Loucy (cell line): ENCODE results near the gene CNN2.

ENCODE experiments used
- H2AFZ ChIP-seq: fragments of 200-600 bp; sonication (generic); 2 replicates; pipeline ENCODE4 v1.6.0; 2016; ENCODE audit warnings: antibody characterized with exemption, mild to moderate bottlenecking, low read length, moderate library complexity
- H3F3A ChIP-seq: fragments of 200-600 bp; 2 replicates; pipeline ENCODE4 v1.6.0; 2016; ENCODE audit warnings: antibody characterized with exemption, low read depth, mild to moderate bottlenecking
- H3K27me3 ChIP-seq: fragments of 200-600 bp; sonication (generic); 2 replicates; pipeline ENCODE4 v1.6.1; 2014; ENCODE audit warnings: low read length, mild to moderate bottlenecking; ENCODE audit not compliant: insufficient read depth, poor library complexity, severe bottlenecking
- H3K36me3 ChIP-seq: fragments of 200-600 bp; sonication (generic); 2 replicates; pipeline ENCODE4 v1.6.1; 2016; ENCODE audit warnings: low read length; ENCODE audit not compliant: insufficient read depth
- H3K4me1 ChIP-seq: fragments of 200-600 bp; sonication (generic); 2 replicates; pipeline ENCODE4 v1.5.1; 2014; ENCODE audit warnings: low read length, mild to moderate bottlenecking; ENCODE audit not compliant: insufficient read depth, poor library complexity, severe bottlenecking
- H3K4me2 ChIP-seq: fragments of 200-600 bp; sonication (generic); 2 replicates; pipeline ENCODE4 v1.6.0; 2014; ENCODE audit warnings: antibody characterized with exemption, low read length, low read depth, mild to moderate bottlenecking; ENCODE audit not compliant: poor library complexity, severe bottlenecking
- H3K4me3 ChIP-seq: fragments of 200-600 bp; sonication (generic); 2 replicates; pipeline ENCODE4 v1.5.1; 2014; ENCODE audit warnings: low read length, mild to moderate bottlenecking, mixed read lengths; ENCODE audit not compliant: poor library complexity, severe bottlenecking
- H3K79me2 ChIP-seq: fragments of 200-600 bp; sonication (generic); 2 replicates; pipeline ENCODE4 v1.6.1; 2014; ENCODE audit warnings: low read length; ENCODE audit not compliant: insufficient read depth
- H3K9ac ChIP-seq: fragments of 200-600 bp; sonication (generic); 2 replicates; pipeline ENCODE4 v1.6.0; 2014; ENCODE audit warnings: mild to moderate bottlenecking, low read depth, low read length, moderate library complexity; ENCODE audit not compliant: poor library complexity, severe bottlenecking
- H3K9me2 ChIP-seq: fragments of 200-600 bp; sonication (generic); replicated peaks from 2 replicates; pipeline ENCODE4 v1.6.1; 2016; ENCODE audit warnings: low read depth, low read length, mixed read lengths
- H3K9me3 ChIP-seq: fragments of 200-600 bp; sonication (generic); 2 replicates; pipeline ENCODE4 v1.6.1; 2014; ENCODE audit warnings: mild to moderate bottlenecking, antibody characterized with exemption, low read length, low read depth; ENCODE audit not compliant: insufficient read depth
- H4K20me1 ChIP-seq: fragments of 200-600 bp; sonication (generic); 2 replicates; pipeline ENCODE4 v1.6.0; 2014; ENCODE audit warnings: antibody characterized with exemption, low read length, mild to moderate bottlenecking; ENCODE audit not compliant: insufficient read depth, poor library complexity, severe bottlenecking
- EZH2phosphoT487 ChIP-seq: fragments of 200-600 bp; IDR thresholded peaks from 2 replicates; pipeline ENCODE4 v1.6.1; 2018; ENCODE audit warnings: antibody characterized with exemption, mild to moderate bottlenecking, moderate library complexity, borderline replicate concordance
- TF ChIP-seq, protein P1 (sequence below): fragments of 200-600 bp; sonication (generic); conservative IDR thresholded peaks from 2 replicates; pipeline ENCODE4 v1.5.1; 2014; ENCODE audit warnings: mild to moderate bottlenecking, antibody characterized with exemption, low read length

Gene CNN2

DNA sequence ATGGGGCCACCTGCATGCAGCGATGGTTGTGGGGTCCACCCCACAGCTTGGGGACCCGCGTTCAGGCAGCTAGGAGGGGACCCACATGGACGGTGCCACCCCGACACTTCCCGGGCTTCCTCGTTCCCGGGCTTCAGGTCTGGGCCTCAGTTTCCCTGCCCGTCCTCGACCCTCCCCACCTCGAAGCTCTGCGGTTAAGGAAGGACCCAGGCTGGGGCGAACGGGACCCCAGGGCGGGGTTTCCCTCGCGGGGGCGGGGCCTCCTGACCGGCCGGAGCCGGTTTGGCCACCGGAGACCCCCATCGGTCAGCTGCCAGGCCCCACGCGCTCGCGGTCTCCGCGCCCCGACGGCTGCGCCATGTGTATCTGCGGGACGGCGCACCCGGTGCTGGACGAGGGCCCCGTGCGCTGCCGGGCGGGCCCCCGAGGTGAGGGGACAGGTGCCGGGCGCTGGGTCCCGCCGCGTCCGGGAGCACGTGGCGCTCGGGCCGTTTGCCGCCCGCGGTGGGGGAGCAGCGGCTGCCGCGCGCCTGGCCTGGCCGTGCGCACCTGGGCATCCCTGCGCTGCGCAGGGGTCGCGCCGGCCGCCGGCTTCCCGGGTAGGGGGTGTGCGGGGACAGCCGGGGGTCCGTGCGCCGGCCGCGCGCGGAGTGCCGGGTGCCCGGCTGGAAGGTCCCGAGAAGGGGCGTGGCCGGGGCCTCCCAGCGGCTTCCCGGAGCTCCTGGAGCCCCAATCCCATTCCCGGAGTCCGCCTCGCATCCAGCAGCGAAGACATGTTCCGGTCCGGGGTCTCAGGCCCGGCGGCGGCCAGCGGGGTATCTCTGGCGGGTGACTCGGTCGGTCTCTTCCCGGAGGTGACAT, 44.8 kb downstream of the CNN2 start:
- H3K9ac ChIP-seq: no peak overlapping the region
- peaks cover 4% of the 10 kb centered on the region; the same call in 1 of the 2 replicates for H3F3A ChIP-seq
- H3K4me1 ChIP-seq: peaks cover 38% of the 10 kb centered on the region
- peaks cover 44% of the 10 kb centered on the region; the same call in 1 of the 2 replicates for H3K79me2 ChIP-seq
- no peaks in the 10 kb centered on the region; the same call in 1 of the 2 replicates for H3K36me3 ChIP-seq
- H3K9me2 ChIP-seq: no peaks in the 10 kb centered on the region
- no peaks in the 10 kb centered on the region for H3K9me3 ChIP-seq
- no peak overlapping the region for H3K4me3 ChIP-seq
- H2AFZ ChIP-seq: no peak overlapping the region
- TF ChIP-seq, protein P1, sequence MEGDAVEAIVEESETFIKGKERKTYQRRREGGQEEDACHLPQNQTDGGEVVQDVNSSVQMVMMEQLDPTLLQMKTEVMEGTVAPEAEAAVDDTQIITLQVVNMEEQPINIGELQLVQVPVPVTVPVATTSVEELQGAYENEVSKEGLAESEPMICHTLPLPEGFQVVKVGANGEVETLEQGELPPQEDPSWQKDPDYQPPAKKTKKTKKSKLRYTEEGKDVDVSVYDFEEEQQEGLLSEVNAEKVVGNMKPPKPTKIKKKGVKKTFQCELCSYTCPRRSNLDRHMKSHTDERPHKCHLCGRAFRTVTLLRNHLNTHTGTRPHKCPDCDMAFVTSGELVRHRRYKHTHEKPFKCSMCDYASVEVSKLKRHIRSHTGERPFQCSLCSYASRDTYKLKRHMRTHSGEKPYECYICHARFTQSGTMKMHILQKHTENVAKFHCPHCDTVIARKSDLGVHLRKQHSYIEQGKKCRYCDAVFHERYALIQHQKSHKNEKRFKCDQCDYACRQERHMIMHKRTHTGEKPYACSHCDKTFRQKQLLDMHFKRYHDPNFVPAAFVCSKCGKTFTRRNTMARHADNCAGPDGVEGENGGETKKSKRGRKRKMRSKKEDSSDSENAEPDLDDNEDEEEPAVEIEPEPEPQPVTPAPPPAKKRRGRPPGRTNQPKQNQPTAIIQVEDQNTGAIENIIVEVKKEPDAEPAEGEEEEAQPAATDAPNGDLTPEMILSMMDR: no peak
- TF ChIP-seq EZH2phosphoT487: no peak
- peaks cover 8% of the 10 kb centered on the region for H4K20me1 ChIP-seq
- no peaks in the 10 kb centered on the region for H3K27me3 ChIP-seq
- H3K4me2 ChIP-seq: no peak overlapping the region

DNA sequence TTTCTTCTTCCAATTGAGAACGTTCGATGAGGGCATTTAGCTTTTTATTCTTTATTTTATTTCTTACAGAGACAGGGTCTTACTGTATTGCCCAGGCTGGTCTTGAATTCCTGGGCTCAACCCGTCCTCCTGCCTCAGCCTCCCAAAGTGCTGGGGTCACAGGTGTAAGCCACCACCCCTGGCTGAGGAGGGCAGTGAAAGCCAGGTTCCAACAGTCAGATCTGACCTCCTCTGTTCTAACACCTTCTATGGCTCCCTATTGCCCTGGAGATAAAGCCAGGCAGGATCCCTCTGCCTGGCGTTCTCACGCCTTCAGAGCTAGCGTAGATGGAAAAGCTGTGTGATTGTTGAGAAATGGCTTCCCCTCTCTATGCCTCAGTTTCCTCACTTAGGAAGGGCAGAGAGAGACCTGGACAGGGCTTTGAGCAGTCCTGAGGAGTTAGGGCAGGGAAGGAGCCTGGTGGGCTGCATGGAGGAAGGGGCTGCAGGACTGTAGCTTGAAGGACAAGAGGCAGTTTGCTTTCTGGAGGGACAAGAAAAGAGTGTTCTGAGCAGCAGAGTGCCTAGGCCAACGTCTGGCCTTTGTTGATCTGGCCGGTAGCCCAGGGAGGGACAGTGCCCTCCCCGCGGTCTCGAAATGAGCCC, 46.1 kb downstream of the CNN2 start:
- H3K4me1 ChIP-seq: peaks cover 44% of the 10 kb centered on the region
- no peaks in the 10 kb centered on the region for H3K9me2 ChIP-seq
- H4K20me1 ChIP-seq: peaks cover 8% of the 10 kb centered on the region

GRCh38 chr19:1073063-1073955, 46.9 kb downstream of the CNN2 start:
- H3K4me2 ChIP-seq: peak overlapping the region; percentile 76
- no peaks in the 10 kb centered on the region for H3K27me3 ChIP-seq
- no peaks in the 10 kb centered on the region for H3K9me3 ChIP-seq
- peaks cover 47% of the 10 kb centered on the region for H3K4me1 ChIP-seq
- H3K9ac ChIP-seq: no peak overlapping the region
- TF ChIP-seq, protein P1: no peak
- no peak for TF ChIP-seq EZH2phosphoT487
- peaks cover 8% of the 10 kb centered on the region for H4K20me1 ChIP-seq
- H3K9me2 ChIP-seq: no peaks in the 10 kb centered on the region
- no peak overlapping the region for H2AFZ ChIP-seq
- H3K4me3 ChIP-seq: no peak overlapping the region
- peaks cover 41% of the 10 kb centered on the region for H3K79me2 ChIP-seq
- H3K36me3 ChIP-seq: no peaks in the 10 kb centered on the region; the same call in 1 of the 2 replicates
- peaks cover 4% of the 10 kb centered on the region; the same call in 1 of the 2 replicates for H3F3A ChIP-seq

More for the DNA sequence above, 46.1 kb downstream of the CNN2 start:
- Histone ChIP-seq H2AFZ (no peak overlapping the region), H3K36me3 (no peaks in the 10 kb centered on the region; the same call in 1 of the 2 replicates), H3K4me3 (no peak overlapping the region), H3K4me2 (no peak overlapping the region), H3K9ac (no peak overlapping the region), H3F3A (peaks cover 4% of the 10 kb centered on the region; the same call in 1 of the 2 replicates), H3K9me3 (no peaks in the 10 kb centered on the region), H3K27me3 (no peaks in the 10 kb centered on the region), H3K79me2 (peaks cover 45% of the 10 kb centered on the region)
- no peak for TF ChIP-seq EZH2phosphoT487
- TF ChIP-seq, protein P1: no peak
